SK-N-SH (cell line): ENCODE results near the gene GALM. TPM values are rescaled to one million over a fixed set of nuclear protein-coding genes. Genes with fewer than 3 reads are reported as not detected.

Source experiments
- CHD2 ChIP-seq: fragments of 150-350 bp; IDR thresholded peaks from 2 replicates; pipeline ENCODE4 v1.6.1; 2018; ENCODE audit warnings: low read length; ENCODE audit not compliant: partially characterized antibody
- ELF1 ChIP-seq: IDR thresholded peaks from 2 replicates; pipeline ENCODE4 v1.4.0; 2012
- FOXJ3 ChIP-seq: sonication (generic); formaldehyde crosslinking; IDR thresholded peaks from 2 replicates; pipeline ENCODE4 v1.5.1; 2020; ENCODE audit warnings: mild to moderate bottlenecking, missing genetic modification reagents
- MEF2A ChIP-seq: IDR thresholded peaks from 2 replicates; pipeline ENCODE4 v1.4.0; 2012; ENCODE audit warnings: low read depth, borderline replicate concordance
- NFIC ChIP-seq: IDR thresholded peaks from 2 replicates; pipeline ENCODE4 v1.4.0; 2012; ENCODE audit warnings: borderline replicate concordance
- NRF1 ChIP-seq: IDR thresholded peaks from 2 replicates; pipeline ENCODE4 v1.6.1; 2012; ENCODE audit warnings: low read depth, mild to moderate bottlenecking, low read length
- POLR2AphosphoS5 ChIP-seq: IDR thresholded peaks from 2 replicates; pipeline ENCODE4 v1.6.1; 2012; ENCODE audit warnings: low read depth, low read length
- RXRA ChIP-seq: IDR thresholded peaks from 2 replicates; pipeline ENCODE4 v1.4.0; 2012; ENCODE audit warnings: low read depth, mild to moderate bottlenecking, borderline replicate concordance
- SIN3A ChIP-seq: IDR thresholded peaks from 2 replicates; pipeline ENCODE4 v1.6.1; 2012; ENCODE audit warnings: low read depth, mild to moderate bottlenecking, low read length, moderate library complexity, borderline replicate concordance
- TAF1 ChIP-seq: IDR thresholded peaks from 2 replicates; pipeline ENCODE4 v1.6.1; 2012; ENCODE audit warnings: low read depth, mild to moderate bottlenecking, low read length, moderate library complexity, borderline replicate concordance
- TEAD4 ChIP-seq: IDR thresholded peaks from 2 replicates; pipeline ENCODE4 v1.4.0; 2012; ENCODE audit warnings: mild to moderate bottlenecking, borderline replicate concordance; ENCODE audit not compliant: insufficient read depth
- polyA plus RNA-seq, 3 experiments: library from polyadenylated mRNA; depleted of rRNA; stranded (reverse); fragments of >200 nt; gene quantifications; 2 replicates each; pipeline ENCODE4 v1.2.3, GENCODE V29; 2012
- TF ChIP-seq, protein P1 (sequence below): IDR thresholded peaks from 2 replicates; pipeline ENCODE4 v1.6.1; 2012; ENCODE audit warnings: mild to moderate bottlenecking, low read depth, low read length, moderate library complexity
- TF ChIP-seq, protein P2 (sequence below): fragments of 150-350 bp; IDR thresholded peaks from 2 replicates; pipeline ENCODE4 v1.6.1; 2016; ENCODE audit warnings: mild to moderate bottlenecking, low read depth, low read length
- TF ChIP-seq, protein P3 (sequence below): IDR thresholded peaks from 2 replicates; pipeline ENCODE4 v1.4.0; 2012; ENCODE audit warnings: low read depth, borderline replicate concordance
- TF ChIP-seq, protein P4 (sequence below): fragments of 200-600 bp; sonication (generic); IDR thresholded peaks from 2 replicates; pipeline ENCODE4 v1.6.1; 2017; ENCODE audit warnings: antibody characterized with exemption, mild to moderate bottlenecking, moderate library complexity
- TF ChIP-seq, protein P5 (sequence below): fragments of 150-350 bp; IDR thresholded peaks from 2 replicates; pipeline ENCODE4 v1.6.1; 2017; ENCODE audit warnings: antibody characterized with exemption, low read length, low read depth, borderline replicate concordance

Gene GALM
- polyA plus RNA-seq, 1 of the 3 experiments (the other 2 are of a cell fraction) = 17.9 TPM

DNA sequence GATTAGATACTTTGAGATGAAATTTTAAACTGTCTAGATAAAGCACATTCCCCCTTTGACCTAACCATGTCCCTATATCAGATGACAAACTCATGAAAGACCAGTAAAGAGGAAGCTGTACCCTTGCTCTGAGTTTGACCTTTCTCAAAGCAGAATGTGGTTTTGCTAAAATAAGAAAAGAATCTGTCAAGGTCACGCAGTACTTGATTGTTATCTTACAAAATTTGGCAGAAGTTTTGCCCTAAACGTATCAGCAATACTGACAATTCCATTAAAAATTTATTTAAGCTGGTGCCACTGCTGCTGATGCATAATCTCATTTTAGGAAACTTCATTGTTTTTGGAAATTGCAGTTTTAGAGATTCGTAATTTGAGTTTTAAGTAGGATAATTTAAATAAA, 31.2 kb upstream of the GALM start (continued):
- TF ChIP-seq, protein P1, sequence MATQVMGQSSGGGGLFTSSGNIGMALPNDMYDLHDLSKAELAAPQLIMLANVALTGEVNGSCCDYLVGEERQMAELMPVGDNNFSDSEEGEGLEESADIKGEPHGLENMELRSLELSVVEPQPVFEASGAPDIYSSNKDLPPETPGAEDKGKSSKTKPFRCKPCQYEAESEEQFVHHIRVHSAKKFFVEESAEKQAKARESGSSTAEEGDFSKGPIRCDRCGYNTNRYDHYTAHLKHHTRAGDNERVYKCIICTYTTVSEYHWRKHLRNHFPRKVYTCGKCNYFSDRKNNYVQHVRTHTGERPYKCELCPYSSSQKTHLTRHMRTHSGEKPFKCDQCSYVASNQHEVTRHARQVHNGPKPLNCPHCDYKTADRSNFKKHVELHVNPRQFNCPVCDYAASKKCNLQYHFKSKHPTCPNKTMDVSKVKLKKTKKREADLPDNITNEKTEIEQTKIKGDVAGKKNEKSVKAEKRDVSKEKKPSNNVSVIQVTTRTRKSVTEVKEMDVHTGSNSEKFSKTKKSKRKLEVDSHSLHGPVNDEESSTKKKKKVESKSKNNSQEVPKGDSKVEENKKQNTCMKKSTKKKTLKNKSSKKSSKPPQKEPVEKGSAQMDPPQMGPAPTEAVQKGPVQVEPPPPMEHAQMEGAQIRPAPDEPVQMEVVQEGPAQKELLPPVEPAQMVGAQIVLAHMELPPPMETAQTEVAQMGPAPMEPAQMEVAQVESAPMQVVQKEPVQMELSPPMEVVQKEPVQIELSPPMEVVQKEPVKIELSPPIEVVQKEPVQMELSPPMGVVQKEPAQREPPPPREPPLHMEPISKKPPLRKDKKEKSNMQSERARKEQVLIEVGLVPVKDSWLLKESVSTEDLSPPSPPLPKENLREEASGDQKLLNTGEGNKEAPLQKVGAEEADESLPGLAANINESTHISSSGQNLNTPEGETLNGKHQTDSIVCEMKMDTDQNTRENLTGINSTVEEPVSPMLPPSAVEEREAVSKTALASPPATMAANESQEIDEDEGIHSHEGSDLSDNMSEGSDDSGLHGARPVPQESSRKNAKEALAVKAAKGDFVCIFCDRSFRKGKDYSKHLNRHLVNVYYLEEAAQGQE = no peak
- TF ChIP-seq, protein P2, sequence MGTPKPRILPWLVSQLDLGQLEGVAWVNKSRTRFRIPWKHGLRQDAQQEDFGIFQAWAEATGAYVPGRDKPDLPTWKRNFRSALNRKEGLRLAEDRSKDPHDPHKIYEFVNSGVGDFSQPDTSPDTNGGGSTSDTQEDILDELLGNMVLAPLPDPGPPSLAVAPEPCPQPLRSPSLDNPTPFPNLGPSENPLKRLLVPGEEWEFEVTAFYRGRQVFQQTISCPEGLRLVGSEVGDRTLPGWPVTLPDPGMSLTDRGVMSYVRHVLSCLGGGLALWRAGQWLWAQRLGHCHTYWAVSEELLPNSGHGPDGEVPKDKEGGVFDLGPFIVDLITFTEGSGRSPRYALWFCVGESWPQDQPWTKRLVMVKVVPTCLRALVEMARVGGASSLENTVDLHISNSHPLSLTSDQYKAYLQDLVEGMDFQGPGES = no peak
- TF ChIP-seq POLR2AphosphoS5 (no peak), RXRA (peak; percentile 95), MEF2A (peak; percentile 85; the same call in 1 of the 2 replicates), SIN3A (no peak), ELF1 (no peak), TEAD4 (no peak), NFIC (peak; percentile 61), CHD2 (no peak), NRF1 (no peak), FOXJ3 (CRISPR knock-in tag) (no peak), TAF1 (no peak)
- TF ChIP-seq, protein P3, sequence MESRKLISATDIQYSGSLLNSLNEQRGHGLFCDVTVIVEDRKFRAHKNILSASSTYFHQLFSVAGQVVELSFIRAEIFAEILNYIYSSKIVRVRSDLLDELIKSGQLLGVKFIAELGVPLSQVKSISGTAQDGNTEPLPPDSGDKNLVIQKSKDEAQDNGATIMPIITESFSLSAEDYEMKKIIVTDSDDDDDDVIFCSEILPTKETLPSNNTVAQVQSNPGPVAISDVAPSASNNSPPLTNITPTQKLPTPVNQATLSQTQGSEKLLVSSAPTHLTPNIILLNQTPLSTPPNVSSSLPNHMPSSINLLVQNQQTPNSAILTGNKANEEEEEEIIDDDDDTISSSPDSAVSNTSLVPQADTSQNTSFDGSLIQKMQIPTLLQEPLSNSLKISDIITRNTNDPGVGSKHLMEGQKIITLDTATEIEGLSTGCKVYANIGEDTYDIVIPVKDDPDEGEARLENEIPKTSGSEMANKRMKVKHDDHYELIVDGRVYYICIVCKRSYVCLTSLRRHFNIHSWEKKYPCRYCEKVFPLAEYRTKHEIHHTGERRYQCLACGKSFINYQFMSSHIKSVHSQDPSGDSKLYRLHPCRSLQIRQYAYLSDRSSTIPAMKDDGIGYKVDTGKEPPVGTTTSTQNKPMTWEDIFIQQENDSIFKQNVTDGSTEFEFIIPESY = no peak
- TF ChIP-seq, protein P4, sequence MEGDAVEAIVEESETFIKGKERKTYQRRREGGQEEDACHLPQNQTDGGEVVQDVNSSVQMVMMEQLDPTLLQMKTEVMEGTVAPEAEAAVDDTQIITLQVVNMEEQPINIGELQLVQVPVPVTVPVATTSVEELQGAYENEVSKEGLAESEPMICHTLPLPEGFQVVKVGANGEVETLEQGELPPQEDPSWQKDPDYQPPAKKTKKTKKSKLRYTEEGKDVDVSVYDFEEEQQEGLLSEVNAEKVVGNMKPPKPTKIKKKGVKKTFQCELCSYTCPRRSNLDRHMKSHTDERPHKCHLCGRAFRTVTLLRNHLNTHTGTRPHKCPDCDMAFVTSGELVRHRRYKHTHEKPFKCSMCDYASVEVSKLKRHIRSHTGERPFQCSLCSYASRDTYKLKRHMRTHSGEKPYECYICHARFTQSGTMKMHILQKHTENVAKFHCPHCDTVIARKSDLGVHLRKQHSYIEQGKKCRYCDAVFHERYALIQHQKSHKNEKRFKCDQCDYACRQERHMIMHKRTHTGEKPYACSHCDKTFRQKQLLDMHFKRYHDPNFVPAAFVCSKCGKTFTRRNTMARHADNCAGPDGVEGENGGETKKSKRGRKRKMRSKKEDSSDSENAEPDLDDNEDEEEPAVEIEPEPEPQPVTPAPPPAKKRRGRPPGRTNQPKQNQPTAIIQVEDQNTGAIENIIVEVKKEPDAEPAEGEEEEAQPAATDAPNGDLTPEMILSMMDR = no peak
- TF ChIP-seq, protein P5, sequence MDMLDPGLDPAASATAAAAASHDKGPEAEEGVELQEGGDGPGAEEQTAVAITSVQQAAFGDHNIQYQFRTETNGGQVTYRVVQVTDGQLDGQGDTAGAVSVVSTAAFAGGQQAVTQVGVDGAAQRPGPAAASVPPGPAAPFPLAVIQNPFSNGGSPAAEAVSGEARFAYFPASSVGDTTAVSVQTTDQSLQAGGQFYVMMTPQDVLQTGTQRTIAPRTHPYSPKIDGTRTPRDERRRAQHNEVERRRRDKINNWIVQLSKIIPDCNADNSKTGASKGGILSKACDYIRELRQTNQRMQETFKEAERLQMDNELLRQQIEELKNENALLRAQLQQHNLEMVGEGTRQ = no peak
